C4-2B (cell line): ENCODE data around the gene PCDHA6.

ENCODE experiments used
- CTCF ChIP-seq: fragments of 450-650 bp; conservative IDR thresholded peaks from 2 replicates; pipeline ENCODE4 v1.5.1; 2017; ENCODE audit warnings: mild to moderate bottlenecking
- ZFX ChIP-seq: fragments of 450-650 bp; IDR thresholded peaks from 2 replicates; pipeline ENCODE4 v1.6.1; 2017

DNA sequence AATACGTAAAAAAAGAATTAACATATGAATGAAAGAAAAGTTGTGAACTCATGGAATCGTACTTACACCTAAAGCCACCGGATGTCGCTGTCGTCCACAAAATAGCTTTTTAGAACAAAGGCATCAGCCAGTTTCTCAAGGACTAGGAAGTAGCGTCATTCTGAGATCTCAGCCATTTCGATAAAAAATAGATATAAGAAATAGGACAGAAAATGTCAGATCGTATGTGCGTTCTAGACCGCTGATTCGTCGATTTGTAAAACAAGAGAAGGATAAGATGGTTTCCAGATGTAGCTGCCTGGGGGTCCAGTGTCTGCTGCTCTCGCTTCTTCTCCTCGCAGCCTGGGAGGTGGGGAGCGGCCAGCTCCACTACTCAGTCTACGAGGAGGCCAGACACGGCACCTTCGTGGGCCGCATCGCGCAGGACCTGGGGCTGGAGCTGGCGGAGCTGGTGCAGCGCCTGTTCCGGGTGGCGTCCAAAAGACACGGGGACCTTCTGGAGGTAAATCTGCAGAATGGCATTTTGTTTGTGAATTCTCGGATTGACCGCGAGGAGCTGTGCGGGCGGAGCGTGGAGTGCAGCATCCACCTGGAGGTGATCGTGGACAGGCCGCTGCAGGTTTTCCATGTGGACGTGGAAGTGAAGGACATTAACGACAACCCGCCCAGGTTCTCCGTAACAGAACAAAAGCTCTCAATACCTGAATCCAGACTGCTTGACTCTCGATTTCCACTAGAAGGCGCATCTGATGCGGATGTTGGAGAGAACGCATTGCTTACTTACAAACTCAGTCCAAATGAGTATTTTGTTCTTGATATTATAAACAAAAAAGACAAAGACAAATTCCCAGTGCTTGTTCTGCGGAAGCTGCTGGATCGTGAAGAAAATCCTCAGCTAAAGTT lies 28.3 kb downstream of the PCDHA6 start, which contains the start of gene PCDHA10:
- peak; percentile 56 for TF ChIP-seq CTCF
- no peak for TF ChIP-seq ZFX
